HL-60 (cell line): ENCODE measurements around the gene ARHGAP32.

ENCODE experiments used
- CTCF ChIP-seq: IDR thresholded peaks from one replicate; pipeline ENCODE4 v1.5.1; 2011; ENCODE audit warnings: low read length, control low read depth, inconsistent platforms; ENCODE audit not compliant: insufficient read depth
- GABPA ChIP-seq: IDR thresholded peaks from 2 replicates; pipeline ENCODE4 v1.6.1; 2012; ENCODE audit warnings: low read depth
- POLR2AphosphoS5 ChIP-seq: IDR thresholded peaks from 2 replicates; pipeline ENCODE4 v1.6.1; 2012; ENCODE audit warnings: low read depth
- REST ChIP-seq: IDR thresholded peaks from 2 replicates; pipeline ENCODE4 v1.6.1; 2012; ENCODE audit warnings: low read depth; ENCODE audit not compliant: insufficient replicate concordance

GRCh38 chr11:129117595-129118350, 74.4 kb downstream of the ARHGAP32 start:
- TF ChIP-seq GABPA (no peak), CTCF (peak; percentile 83), POLR2AphosphoS5 (no peak), REST (no peak)
